GF-D8 (cell line): ENCODE results near the gene FOXN3.

Experiments
- DNase-seq: peaks from one replicate; lab custom pipeline; 2025; lab: John Stamatoyannopoulos, UW

Gene FOXN3

GRCh38 chr14:89417091-89417464, at the start of gene FOXN3:
TSS of gene FOXN3 (minus strand) at chr14:89417233. CDS start at chr14:89412476, 4,757 bp downstream.
- DNase-seq = peak; percentile 37

GRCh38 chr14:89466484-89466883, 49.5 kb upstream of the FOXN3 start:
- no peak for DNase-seq

- no peak for DNase-seq
Measured at GRCh38 chr14:89465876-89466275, 48.8 kb upstream of the FOXN3 start.

- no peak for DNase-seq
Measured at GRCh38 chr14:89461256-89461655, 44.2 kb upstream of the FOXN3 start.

- no peak for DNase-seq
Measured at GRCh38 chr14:89458713-89459420, 41.8 kb upstream of the FOXN3 start.

- DNase-seq = no peak
Measured at GRCh38 chr14:89457007-89457406, 40.0 kb upstream of the FOXN3 start.

- DNase-seq = no peak
Measured at GRCh38 chr14:89455412-89455811, 38.4 kb upstream of the FOXN3 start.

GRCh38 chr14:89454996-89455395, 38.0 kb upstream of the FOXN3 start:
- DNase-seq = no peak

- no peak for DNase-seq
Measured at GRCh38 chr14:89452281-89452680, 35.2 kb upstream of the FOXN3 start.

- DNase-seq = no peak
Measured at GRCh38 chr14:89451229-89451628, 34.2 kb upstream of the FOXN3 start.

- DNase-seq = no peak
Measured at GRCh38 chr14:89447182-89447944, 30.3 kb upstream of the FOXN3 start.

- no peak for DNase-seq
Measured at GRCh38 chr14:89445273-89445973, 28.4 kb upstream of the FOXN3 start.

GRCh38 chr14:89444516-89445125, 27.6 kb upstream of the FOXN3 start:
- DNase-seq = no peak

- no peak for DNase-seq
Measured at GRCh38 chr14:89444044-89444443, 27.0 kb upstream of the FOXN3 start.

- DNase-seq = no peak
Measured at GRCh38 chr14:89443042-89443629, 26.1 kb upstream of the FOXN3 start.

GRCh38 chr14:89442280-89442679, 25.2 kb upstream of the FOXN3 start:
- DNase-seq = no peak

- no peak for DNase-seq
Measured at GRCh38 chr14:89440986-89441909, 24.2 kb upstream of the FOXN3 start.

GRCh38 chr14:89435892-89436656, 19.0 kb upstream of the FOXN3 start:
- DNase-seq = no peak

GRCh38 chr14:89435492-89435891, 18.5 kb upstream of the FOXN3 start:
- DNase-seq = no peak

- no peak for DNase-seq
Measured at GRCh38 chr14:89432226-89432625, 15.2 kb upstream of the FOXN3 start.
